ENCODE data around the gene PDCD10.

The PDCD10 gene

DNA sequence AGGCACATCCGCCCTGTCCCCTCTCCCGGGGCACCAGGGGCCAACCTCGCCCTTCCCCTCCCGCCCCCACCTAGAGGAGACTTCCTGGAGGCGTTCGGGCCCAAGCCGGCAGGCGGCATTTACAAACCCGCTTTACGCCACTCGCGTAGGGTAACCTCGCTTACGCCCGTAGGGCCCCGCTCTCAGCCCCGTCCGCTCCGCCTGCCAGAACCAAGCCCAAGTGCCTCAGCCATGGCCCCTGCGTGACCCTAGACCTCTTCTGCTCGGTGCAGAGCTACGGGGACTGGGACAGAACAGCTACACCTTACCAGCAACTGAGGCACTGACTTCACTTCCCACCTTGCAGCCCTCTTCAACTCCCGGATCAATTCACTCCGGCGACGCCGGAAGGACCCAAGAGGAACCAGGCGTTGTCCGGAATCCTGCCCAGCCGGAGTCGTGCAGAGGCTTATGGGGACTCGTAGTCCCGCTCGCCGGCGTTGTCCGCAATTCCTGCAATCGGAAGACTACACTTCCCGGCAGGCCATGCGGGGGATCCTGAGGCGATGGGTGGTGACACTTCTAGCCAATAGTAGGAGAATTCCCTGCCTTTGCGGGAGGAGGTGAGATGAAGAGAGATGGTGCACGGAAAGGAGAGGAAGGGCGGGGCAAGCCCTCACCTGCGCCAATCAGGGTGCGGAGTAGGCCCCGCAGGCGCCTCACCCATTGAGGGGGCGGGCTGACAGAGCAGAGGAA, at the start of gene PDCD10:
TSS of gene PDCD10 (minus strand) at position 395 of the 735 bp plus-strand sequence. CDS start 14,735 bp downstream, outside the sequence.
- DNase-seq (ENCODE audit: low read depth): peak; percentile 90

DNA sequence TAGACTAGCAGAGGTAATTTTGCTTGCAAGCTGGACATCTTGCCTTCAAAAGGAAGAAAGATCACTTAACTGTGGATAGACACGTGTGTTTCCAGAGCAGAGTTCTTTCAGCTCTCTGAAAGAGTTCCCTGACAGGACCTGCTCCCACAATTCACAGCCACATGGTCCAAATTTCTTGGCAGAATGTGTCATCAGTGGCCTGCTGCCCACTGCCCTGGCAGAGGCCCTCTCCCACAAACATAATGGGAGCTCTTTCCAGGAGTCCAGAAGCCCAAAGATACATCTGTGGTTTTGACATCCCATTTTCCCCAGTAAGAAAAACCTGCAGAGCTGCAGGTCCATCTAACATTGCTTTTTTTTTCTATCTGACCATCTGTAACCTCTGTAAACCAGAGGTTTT, 49.1 kb upstream of the PDCD10 start:
- no peak for DNase-seq (ENCODE audit: low read depth)

DNA sequence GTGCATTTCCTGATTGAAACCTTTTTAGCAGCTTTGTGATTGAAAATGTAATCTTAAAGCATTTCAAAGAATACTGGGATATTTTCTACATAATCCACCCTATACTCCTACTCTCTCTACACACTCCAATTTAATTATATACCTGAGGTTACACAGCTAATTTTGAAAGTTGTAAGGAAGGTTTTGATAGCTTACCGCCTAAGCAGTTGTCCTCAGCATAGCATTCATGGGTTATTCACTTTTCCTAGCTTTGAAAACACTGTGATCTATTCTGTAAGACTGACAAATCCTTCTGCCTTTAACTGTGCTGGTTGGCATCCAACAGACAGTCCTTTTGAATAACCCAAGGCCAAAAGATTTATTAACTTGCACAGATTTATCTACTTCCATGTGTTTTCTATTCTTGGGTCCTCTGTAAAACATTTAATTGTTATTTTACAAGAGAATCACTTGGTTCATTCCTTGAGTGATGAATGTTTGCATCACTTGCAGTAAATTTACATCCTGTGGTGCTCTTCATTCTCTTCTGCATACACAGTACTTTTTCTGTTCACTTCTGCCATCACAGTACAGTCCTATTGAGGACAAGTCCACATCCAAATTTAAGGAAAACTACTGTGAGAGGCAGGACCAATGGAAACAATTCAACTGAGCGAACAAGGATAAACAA, 45.7 kb upstream of the PDCD10 start:
- no peak for DNase-seq (ENCODE audit: low read depth)

DNA sequence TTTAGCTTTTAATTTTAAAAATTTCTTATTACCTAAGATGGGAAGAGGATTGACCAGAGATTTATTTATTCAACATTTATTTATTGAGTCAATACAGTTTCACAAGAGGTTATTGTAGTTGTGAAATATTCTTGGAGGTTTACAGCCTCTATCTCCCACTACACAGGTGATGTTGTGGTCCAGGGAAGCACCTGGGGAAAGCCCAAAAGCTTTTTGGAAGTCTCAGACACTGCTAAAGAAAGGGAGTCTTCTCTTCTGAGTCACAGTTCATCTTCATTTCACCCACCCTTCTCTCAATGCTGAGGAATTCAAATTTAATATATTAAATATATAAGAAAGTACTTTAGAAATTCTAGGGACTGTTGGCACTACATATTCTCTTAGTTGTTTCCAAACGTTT, 42.7 kb upstream of the PDCD10 start:
- DNase-seq (ENCODE audit: low read depth): no peak

DNA sequence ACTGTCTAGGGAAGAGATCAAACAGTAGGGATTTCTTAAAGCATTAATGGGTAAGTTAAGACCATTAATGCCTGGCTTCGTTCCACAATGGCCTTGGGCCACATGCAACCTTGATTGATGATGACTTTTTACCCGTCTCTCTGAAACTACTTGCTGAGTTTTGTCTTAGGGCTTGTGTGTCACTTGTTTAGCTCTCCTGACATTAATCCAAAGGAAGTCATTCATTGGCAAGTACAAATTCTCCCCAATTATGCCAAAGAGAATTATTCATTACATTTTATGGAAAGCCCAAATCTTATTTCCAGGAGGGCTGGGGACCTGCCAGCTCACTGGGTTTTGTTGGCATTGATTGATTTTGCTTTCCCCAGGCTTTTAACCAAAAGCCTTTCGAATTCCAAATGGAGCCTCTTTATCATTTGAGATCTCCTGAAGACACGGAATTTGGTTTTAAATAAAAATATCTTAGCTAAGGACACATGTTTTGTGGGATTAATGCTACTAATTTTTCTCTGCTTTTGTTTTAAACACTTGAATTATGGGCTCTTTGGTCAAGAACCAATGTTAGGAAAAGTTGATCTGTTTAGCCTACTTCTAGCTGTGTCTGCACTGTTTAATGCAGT, 41.5 kb upstream of the PDCD10 start:
- DNase-seq (ENCODE audit: low read depth): no peak

DNA sequence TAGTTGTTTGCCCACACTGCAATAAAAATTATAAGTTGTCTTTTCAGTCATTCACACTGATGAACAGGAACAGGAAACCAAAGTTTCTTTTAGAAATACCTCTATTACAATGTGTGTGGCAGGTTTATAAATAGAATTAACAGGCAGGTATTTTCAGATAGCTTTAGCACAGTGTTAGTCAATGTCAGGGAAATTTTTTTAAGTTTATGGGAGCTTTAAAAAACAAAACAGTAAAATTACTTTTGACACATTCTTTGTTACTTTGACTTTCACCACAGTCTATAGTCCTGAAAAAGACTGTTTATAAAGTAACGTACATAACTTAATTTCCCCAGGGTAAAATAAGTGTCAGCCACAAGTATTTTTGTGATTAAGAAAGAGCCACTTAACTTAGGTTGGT, 38.9 kb upstream of the PDCD10 start:
- DNase-seq (ENCODE audit: low read depth): no peak

DNA sequence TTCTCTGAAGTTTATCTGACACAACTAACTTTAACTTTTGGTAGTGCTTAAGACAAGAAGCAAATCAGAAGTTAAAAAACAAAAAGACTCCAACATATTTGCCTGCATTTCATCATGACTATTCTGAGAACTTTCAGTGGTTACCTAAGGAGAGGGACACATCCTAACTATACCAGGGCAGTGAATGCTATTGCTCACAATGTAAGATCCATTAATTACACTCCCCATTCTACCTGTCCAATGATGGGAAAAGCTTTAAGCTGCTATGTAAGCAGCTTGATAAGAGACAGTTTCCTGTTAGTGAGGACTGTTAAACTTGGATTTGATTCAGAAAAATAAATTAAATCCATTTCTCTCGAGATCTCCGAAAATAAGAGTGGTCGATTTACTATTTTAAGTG, 38.3 kb upstream of the PDCD10 start:
- DNase-seq (ENCODE audit: low read depth): no peak

DNA sequence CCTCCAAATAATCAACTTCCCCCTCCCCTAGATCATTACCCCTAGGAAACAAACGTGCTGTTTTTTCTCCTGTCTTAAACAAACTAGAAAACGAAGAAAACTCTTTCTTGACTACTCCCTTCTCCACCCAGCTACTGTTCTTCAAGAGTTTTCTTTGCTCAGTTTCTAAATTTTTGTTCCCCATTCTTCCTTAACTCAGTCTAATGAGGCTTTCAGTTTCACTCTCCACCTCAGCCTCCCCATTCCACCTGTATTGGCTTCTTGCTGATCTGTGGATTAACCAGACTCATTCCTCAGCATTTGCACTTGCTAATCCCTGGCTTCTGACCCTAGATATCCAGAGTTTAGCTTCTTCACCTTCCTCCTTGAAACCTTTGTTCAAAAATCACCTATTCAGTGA, 27.6 kb upstream of the PDCD10 start:
- DNase-seq (ENCODE audit: low read depth): no peak

DNA sequence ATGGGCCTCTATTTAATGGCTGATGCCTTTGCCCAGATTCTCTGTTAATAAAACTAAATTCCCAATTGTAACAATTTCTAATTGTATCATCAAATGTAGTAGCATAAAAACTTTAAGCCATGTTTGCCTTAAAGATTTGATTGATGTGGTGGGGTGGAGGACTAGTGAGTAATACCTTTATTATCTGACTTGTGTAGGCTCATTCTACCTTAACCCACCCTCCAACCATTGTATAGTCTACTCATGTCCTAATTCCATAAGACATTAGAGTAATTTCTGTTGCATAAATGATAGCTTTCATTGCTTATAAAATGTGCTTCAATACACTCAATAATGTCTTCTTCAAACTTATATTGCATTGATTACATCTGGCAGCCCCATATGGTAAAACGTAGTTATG, 26.6 kb upstream of the PDCD10 start:
- DNase-seq (ENCODE audit: low read depth): no peak

DNA sequence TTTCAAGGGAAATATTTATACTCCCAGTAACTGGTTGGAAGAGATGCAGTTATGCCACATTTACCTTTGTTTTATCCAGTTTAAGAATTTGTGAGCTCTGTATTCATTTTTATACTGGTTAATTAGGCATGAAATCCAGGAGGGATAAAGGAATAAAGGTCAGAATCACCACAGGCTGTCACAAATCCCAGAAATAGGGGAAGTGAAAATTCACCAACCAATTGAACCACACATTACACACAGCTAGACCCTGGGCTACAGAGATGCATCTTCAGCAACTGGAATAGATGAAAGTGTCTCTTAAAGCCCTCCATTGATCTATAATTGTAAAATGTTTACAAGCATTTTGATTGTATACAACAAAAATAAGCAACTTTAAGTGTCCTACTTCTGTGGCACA, 19.4 kb upstream of the PDCD10 start:
- DNase-seq (ENCODE audit: low read depth): no peak

DNA sequence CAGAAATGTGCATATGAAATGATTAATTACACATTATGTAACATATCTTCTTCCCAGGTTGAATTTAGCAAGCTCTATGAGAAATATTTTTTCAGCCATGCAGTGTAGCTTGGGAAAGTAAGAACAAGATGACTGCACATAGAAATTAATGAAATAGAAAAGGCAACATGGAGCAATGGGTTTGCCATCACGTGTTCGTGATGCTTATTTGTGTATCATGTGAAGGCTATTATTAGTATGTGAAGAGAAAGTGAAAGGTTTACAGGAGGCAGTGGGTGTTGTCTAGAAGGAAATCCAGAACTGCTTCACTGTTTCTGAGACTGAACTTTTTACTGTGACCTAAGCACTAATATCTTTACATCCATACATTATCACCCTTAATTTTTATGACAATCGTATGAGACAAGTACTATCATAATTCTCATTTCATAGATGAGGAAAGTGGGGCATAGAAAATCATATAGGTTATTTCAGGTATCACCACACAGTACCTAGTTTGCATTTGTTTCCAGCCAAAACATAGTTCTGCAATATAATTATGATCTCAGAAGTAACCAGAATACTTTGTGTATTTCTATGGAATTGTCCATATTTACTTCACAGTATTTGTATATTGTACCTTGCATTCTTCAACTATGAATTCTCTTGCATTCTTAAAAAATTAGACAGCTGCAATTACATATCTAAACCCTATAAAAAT, 15.7 kb upstream of the PDCD10 start:
- no peak for DNase-seq (ENCODE audit: low read depth)

DNA sequence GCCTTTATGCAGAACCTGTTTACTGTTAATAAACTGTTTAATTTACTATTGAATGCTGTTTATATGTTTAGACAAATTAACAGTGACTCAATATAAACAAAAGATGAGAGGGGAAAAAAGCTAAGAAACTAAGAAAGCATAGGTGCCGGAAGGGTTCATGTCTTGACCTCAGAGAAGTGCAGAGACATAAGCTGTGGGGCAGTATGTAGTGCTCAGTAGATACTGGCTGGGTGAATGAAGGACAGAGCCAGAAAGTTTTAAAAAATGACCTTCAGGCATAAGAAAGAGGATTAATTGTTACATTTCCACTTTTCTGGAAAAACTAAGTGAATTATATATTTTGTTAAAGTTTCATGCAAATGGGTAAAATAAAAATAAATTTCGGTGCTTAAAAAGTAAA, 15.0 kb upstream of the PDCD10 start:
- DNase-seq (ENCODE audit: low read depth): no peak

DNA sequence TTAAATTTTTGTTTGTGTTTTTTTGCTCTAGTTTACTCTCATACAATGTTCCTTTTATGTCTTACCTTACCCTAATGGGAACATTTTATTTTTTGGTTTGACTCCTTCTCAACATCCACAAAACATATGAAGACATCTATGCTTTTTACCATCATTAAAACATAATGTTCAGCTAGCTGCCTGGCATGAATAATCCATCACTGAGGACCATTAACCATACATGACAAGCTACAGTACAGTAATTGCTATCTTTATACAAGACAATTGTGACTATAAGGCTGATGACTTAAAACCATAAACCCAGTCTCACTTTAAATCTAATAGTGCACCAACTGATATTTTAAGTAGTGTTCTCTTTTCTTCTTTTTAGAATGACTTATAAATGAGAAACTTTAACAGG, 14.5 kb upstream of the PDCD10 start:
- DNase-seq (ENCODE audit: low read depth): no peak

DNA sequence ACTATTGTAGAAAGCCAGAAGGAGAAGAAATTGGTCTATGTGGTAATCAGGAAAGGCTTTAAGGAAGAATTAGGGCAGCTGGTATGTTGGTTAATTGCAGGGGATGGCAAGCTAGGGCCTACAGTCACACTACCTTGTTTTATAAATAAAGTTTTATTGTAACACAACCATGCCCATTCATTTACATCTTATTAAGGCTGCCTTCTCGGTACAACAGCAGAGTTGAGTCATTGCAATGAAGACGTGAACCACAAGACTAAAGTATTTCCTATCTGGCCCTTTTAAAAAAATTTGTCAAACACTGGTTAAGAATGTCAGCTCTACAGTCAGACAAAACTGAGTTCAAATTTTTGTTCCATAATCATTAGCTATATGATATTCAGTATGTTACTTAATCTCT, 9.1 kb upstream of the PDCD10 start:
- DNase-seq (ENCODE audit: low read depth): no peak

DNA sequence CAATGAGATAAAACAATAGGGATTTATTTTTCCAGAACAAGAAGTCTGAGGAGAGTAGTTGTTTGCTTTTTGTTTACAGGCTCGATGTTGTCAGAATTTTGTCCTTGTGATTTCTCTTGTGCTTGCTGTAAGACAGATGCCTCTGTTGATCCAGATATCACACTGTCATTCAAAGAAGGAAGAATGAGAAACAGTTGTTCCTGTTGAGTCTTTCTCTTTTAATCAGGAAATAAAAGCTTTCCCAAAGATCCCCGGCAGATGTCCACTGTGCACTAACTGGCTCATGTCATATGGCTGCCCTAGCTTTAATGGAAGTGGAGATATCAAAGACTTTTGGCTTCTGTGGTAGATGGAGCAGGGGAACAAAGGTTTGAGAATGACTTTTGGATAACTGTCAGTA, 7.6 kb upstream of the PDCD10 start:
- DNase-seq (ENCODE audit: low read depth): no peak

DNA sequence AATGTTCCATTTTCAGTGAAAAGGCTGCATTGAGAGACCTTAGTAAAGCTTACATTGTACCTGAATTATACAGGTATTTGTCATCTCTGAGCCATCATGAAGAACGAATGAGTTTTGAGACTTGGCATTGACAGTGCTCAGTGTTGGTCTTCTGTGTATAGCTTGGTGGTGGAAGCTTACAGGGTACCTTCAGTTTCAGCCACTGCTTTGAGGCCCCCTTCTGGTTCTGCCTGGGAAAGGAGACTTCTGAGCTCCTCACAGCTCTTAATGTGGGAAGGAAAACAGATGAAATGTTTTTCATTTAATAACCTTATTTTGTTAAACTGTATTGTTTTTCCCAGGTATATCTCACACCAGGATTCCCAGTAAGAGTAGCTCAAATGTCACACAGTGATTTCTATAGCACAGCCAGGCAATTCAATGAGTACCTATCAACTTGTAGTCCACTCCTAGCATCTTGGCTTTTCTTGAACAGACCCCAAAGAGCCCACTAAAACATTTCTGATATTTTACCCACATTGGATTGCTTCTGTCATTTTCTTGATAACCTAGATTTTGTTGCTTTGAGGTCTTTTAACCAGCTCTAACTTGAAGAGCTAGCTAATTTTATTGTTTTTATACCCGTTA, 6.4 kb upstream of the PDCD10 start:
- DNase-seq (ENCODE audit: low read depth): no peak

DNA sequence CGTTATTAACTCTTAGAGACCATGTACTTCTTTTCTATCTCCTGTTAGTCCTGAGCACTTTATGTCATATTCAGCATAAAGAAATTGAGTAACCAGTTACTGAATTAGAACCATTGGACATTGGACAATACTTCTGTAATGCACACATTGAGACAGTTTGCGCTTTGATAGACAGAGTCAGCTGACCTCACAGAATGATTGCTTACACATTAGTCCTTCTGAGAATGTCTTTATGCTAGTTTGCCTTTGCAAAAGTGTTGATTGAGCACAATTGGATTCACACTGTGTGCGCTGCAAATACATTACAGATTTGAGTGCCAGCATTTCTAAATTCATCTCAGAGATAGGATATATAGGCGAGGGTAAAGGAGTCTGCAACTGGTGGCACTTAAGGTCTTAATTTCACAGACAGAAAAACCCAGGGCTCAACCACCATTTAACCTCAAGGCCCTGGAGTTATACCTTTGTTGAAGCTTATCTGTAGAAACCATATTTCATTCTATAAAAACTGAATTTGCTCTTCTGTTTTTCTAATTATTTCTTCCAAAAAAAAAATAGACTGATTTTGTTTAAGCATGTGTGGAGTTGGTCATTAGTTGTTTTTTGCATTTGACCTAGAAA, 4.6 kb upstream of the PDCD10 start:
- no peak for DNase-seq (ENCODE audit: low read depth)

DNA sequence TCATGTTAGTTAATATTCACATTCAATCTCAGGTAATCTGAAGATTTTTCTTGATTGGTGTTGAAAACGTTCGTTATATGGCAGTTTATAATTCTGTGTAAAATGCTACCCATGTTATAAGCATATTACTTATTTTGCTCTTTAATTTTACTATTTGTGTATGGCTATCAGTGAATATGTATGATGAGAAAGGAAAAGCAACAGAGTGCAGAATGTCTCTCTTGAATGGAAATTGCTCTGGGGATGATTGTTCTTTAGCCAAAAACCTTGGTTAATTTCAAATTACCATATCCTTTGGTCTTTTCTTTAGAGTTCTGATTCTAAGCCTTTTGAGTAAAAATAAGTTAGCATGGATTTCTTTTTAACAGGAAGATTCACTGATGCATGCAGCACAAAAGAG, 3.3 kb upstream of the PDCD10 start:
- no peak for DNase-seq (ENCODE audit: low read depth)

DNA sequence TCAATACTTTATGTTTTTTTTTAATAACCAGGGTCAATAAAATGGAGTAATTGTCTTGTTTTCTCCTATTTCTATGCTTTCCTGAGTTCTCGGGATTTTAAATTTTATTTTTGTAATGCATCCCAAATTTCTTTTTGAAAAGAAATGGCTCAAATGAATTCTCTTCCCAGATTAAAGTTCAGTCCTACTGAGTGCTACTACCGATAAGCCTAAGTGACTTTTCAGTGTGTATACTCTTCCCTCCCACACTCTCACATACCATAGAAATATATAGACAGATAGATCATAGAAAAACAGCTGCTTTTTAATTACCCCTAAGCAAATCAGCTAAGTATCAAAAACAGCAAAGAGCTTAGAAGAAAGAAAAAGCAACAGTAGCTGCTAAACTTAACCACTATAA, 2.3 kb upstream of the PDCD10 start:
- DNase-seq (ENCODE audit: low read depth): no peak

DNA sequence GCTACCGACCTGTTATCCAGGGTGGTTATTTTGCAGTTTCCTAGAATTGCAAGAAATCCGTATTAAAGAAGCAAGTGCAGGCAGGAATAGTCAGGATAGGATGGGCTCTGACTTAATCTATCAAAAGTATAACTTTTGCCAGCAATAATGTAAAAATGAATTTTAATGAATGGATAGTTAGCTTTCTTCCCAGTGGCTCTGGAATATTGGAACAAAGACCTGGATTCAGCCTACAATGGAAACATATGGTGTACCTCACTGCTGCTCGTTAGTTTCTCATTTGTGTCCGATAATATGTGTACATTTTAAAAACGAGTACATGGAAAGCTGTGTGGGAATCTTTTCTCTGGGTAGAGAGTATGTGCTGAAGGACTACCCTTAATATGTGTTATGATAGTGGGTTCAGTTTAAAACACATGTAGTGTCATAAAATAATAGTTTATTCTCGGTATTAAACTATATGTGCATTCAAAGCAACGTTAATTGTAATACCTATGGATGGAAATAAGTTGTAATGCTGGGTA, 1.6 kb upstream of the PDCD10 start:
- no peak for DNase-seq (ENCODE audit: low read depth)

DNA sequence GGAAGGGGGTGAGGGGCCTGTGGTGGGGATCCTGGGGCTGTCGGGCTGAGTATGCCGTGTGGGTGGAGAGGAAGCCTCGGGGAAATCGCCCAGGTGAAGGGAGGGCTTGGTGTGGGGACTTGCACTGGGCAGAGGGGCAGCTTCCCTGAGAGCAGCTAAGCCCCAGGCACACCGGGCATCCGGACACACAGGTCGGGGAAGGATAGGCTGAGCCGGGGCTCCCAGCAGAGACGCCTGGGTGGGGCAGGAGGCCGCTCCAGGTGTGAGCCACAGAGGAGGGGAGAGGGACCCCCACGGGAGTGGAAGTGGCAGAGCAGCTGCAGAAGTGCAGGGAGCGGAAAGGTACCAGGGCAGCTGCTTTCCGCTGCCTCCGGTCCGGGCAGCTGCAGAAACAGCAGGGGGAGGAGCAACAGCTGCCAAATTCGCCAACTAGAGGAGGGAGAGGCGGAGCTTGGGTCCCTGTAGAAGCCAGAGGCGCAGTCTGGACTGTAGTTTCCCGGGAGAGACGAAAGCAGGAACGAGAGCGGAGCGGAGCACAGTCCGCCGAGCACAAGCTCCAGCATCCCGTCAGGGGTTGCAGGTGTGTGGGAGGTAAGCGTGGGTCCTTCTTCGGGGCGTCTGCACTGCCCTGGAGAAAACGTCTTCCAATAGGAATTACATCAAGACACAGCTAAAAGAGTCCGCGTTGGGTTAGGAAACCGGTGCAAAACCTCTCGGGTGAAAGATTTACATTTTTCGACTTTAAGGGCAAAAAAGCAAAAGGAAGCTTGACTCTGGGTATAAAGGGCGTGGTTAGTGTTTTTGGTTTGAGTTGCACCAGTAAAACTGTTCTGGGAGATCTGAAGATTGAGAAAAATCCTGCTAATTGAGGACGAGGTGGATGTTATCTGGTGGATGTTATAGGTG, 794 bp upstream of the PDCD10 start, which contains the start of gene SERPINI1:
TSS of gene SERPINI1 (plus strand) at position 489 of the 906 bp plus-strand sequence. CDS start 53,408 bp downstream, outside the sequence.
- DNase-seq (ENCODE audit: low read depth): peak; percentile 67

Data from activated T-cell treated with anti-CD3 and anti-CD28 coated beads for 48 hours (primary cell).